EL (cell line): ENCODE data around the gene PRRC2A.
A peak's percentile ranks its signal among the peaks of the same experiment; 100 is the strongest.

Experiments used
- DNase-seq: peaks from one replicate; pipeline ENCODE4 v3.0.0-alpha.2; 2016

Gene PRRC2A

DNA sequence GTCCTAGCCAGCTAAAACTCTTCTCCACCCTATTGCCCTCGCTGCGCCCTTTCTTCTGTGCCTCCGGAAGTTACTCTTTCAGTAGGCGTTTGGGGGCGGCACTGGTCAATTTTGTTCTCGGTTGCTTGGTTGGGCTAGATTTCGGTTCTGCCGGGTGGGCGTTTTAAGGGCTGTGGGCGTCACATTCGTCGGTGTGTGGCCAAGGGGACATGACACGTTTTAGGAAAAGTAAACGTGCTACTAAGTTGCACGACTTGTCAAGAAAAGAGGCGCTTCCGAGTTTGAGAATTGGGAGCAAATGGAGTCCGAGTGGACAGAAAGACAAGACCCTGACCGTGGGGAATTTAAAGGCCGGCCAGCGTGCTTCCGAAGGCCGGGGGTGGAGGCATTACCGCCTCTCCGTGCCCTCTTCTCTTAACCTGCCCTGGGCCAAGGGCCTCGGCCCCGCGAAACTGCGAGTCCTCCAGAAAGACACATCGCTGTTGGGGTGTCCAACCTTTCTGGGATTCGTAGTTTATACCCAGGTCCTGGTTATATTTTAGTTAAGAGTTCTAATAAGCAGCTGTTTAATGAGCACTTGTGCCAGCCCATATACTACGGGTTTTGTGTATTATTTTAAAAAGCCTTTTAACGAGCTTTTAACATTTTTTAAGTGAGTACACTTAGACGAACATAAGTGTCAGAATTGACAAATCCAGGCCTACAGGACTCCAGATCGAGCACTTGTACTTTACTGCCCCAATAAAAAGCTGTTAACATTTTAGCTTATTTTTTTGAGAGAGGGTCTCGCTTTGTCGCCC, 32.6 kb downstream of the PRRC2A start:
- no peak for DNase-seq

GRCh38 chr6:31654574-31655348, 34.2 kb downstream of the PRRC2A start:
- no peak for DNase-seq

DNA sequence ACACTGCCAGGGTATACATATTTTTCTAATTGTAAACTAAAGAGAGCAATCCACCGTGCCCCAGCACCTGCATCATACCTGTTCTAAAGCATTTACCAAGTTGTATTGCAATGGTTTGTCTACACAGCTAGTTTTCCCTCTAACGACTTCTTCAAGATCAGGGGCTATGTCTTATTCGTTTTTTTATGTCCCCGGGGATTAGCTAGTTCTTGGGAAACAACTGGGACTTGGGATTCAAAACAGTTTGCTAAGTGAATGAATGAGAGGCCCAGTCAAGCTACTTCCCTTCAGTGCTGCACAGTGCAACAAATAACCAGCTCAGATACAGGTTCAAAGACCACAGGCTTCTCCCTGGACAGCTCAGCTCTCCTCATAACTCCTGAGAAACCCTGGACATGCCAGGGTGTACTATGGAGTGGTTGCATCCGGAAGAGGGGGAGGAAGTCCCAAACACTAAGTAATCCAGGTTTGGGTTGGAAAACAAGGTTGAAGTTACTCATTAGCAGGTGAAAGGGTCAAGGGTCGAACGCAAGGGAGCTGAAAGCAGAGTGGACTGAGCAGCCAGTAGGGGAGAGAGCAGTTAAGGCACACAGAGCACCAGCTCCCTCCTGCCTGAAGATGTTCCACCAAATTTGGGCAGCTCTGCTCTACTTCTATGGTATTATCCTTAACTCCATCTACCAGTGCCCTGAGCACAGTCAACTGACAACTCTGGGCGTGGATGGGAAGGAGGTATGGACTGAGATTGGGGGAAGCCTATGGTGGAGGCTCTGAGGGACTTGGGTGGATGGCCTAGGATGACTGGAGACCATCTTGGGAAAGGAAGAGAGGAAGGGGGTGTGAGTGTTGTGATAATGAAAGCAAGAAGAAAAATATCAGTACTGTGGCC, 35.1 kb downstream of the PRRC2A start, which contains the start of gene APOM:
Gene APOM, plus strand, starts transcription at position 546 of the 889 bp plus-strand sequence. Its CDS starts 73 bp downstream, at position 619.
- DNase-seq: no peak

DNA sequence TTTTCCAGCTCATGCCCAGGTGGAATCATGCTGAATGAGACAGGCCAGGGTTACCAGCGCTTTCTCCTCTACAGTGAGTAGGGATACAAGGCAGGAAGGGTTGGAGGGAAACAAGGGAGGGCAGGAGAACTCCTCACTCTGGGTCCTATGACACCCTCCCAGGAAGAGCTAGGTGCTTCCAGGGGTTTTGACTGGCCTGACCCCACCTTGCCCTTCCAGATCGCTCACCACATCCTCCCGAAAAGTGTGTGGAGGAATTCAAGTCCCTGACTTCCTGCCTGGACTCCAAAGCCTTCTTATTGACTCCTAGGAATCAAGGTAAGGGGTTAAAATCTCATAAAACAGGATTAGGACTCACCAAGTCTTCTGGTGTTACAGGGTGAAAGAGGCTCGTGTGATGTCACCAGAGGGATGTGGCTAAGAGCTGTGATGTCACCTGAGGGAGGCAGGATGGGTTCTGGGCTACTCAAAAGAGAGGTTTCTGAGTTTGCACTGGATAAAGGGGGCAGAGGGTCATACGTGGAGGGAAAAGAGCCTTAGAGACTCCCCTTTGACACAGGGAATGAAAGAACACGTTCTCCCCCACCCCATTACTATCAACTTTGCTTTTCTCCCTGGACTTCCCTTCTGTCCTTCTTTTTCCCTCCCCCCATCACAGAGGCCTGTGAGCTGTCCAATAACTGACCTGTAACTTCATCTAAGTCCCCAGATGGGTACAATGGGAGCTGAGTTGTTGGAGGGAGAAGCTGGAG, 37.1 kb downstream of the PRRC2A start:
- DNase-seq: no peak

- DNase-seq: no peak
Measured at GRCh38 chr6:31658158-31658688, 37.7 kb downstream of the PRRC2A start.

DNA sequence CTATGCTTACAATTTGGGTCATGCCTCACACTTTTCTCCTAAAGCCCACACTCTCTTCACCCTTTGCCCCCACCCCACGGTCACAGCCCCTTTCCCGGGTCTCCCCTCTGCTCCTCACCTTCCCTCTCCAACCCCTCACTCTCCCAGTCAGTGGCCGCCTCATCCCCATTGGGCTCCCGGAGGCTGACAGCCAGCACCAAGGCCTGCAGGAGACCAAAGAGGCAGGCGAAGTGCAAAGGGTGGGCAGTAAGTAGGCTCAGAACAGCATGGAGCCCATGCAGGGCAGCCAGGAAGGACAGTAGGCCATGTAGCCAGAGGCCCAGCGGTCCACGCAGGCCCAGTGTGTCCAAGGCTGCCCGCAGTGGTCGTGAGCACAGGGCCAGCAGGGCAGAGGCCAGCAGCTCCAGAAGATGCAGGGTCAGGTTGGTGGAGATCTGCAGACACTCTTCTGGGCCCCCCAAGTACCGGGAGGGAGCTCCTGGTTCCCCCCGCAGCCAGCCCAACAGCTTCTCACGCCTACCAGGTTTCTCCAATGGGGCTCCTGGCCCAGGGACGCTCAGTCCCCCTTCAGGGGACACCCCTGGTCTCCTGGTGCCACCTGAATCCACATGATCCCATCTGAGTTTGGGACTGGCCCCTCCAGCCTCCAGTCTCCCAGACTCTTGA, 38.6 kb downstream of the PRRC2A start:
- DNase-seq: no peak

GRCh38 chr6:31659649-31660380, 39.3 kb downstream of the PRRC2A start:
- peak; percentile 39 for DNase-seq

DNA sequence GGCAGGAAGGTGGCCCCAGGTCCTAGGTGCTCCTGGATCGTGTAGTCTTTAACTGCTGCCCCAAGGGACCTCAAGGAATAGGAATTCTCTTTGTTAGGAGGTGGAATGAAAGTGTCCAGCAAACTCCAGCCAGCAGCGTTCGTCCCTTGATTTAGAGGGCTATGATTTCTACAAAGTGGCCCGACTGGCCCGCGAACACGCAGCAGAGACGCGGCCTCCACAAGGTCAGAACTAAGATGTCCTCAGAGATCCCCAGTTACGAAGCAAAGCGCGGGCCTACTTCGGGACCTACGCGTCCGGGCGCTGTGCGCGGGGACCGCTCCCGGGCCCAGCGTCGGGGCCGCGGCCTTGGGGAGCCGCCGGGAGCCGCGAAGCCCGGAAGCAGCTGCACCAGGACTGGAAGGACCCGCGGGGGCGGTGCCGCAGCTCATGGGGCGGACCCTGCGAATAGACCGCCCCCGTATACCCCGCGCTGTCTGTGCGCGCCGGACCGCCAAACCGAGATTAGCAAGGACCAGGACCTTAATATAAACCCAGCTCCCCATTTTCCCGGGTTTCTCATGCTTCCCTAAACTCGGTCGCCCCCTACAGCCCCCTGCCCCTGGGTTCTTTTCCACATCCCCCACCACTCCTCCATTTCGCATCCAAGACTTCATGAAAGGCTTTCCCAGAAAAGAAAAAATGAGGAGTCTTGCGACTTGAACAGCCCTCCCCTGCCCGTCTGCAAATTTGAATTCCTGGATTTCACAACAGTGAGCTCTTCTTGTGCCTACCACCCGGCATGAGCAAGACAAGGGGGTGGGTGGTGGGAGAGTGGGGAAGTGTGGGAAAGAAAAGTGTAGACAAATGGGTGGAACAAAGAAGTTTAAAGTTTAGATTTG, 40.1 kb downstream of the PRRC2A start, which contains the start of gene C6orf47:
Gene C6orf47, minus strand, starts transcription at position 398 of the 881 bp plus-strand sequence. CDS start 831 bp downstream, outside the sequence.
- DNase-seq: peak; percentile 85

- DNase-seq: no peak
Measured at GRCh38 chr6:31661262-31662123, 41.0 kb downstream of the PRRC2A start.

DNA sequence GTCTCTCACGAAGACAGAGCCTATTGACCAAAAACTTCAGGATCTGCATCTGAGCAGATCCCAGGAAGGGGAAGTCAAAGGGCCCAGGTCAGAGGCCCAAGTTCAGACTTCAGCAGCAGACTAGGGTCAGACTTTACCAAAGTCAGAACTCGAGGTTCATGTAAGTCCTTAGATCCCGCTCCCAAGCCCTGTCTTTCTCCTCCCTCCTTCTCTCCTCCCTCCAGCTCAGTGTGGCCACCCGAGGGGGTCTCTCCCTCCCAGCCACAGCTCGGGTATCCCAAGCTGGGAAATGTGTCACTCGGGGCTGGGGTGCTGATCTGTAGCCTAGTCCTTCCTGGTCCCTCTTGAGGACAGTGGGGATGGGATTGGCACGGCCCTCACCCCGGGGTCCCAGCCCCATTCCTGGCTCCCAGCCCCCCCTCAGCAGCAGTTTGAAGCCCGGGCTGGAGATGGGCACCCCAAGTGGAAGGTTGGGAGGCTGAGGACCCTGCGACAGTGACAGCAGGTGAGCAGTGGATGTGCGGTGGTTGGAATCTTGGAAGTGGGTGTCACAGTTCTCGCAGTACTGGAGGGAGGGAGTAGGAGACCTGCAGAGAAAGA, 41.7 kb downstream of the PRRC2A start:
- no peak for DNase-seq

- peak; percentile 45 for DNase-seq
Measured at GRCh38 chr6:31663126-31663960, 42.8 kb downstream of the PRRC2A start.

DNA sequence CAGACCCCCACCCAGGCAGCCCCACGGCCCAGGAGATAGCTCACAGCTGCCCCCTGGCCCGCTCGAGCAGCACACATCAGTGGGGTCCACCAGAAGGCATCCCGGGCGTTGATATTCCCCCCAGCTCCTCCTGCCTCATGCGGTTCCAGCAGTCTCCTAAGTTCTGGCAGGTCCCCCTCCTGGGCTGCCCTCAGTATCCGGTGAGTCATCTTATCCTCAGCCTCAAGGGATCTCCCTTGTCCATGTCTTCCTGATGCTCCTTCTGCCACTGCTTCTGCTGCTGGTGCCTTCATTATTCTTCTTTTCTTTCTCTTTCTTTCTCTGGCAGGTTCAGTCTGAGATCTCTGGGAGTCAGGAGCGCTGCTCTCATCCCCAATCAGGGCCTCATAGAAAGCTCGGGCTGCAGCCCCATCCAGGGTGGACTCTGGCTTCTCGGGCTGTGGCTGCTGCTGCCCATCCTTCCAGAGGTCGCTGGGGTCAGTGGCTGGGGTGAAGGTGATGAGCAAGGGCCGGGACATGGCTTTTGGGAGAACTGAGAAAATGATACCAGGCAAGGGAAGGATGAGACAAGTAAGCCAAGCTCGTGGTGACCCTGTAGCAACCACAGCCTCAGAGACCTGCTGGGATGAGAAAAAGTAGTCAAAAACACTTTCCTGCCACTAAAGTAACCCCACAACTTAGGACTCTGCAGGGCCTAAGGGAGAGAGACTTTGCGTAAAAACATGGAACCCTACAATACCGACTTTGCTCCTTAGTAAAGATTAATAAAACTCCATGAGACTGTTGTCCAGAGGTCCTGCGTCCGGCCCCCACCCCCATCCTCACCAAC, 43.7 kb downstream of the PRRC2A start:
- peak; percentile 90 for DNase-seq

GRCh38 chr6:31664790-31665500, 44.4 kb downstream of the PRRC2A start, which contains the start of gene GPANK1:
Gene GPANK1, minus strand, starts transcription at chr6:31664997. Its CDS starts 519 bp downstream, at chr6:31664478.
- peak; percentile 97 for DNase-seq

DNA sequence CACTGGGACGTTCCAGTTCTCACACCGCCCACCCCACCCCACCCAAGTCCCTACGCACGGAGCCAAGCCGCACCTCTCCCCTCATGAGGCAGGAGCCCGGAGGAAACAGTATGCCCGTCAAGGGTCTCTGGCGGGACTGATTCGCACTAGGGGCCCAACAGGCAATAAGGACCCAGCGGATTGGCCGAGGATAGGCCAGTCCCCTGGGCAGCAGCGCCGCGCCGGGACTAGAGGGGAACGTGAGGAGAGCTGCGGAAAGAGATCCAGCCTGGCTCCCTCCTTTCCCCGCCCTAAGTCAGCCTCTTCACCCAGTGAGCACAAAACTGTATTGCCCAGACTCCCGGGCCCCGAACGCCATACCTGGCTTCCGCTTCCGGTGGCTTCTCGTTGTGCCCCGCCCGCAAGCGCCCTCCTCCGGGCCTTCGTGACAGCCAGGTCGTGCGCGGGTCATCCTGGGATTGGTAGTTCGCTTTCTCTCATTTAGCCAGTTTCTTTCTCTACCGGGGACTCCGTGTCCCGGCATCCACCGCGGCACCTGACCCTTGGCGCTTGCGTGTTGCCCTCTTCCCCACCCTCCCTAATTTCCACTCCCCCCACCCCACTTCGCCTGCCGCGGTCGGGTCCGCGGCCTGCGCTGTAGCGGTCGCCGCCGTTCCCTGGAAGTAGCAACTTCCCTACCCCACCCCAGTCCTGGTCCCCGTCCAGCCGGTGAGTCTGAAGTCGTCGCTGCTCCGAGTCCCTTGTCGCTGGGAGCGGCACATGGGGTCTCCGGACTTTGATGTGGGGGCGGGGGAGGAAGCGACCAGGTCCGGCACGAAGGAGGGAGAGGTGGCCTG, 45.2 kb downstream of the PRRC2A start, which contains the start of gene CSNK2B:
Gene CSNK2B, plus strand, starts transcription at position 580 of the 836 bp plus-strand sequence. CDS start 752 bp downstream, outside the sequence.
- DNase-seq: peak; percentile 99
